NB4 (cell line): Measurements from ENCODE around the gene STX18.

Experiments used
- DNase-seq: peaks from one replicate; pipeline ENCODE4 v3.0.0; 2010; ENCODE audit warnings: low read depth
- H3K4me3 ChIP-seq: one replicate; pipeline ENCODE4 v1.5.1; 2011; ENCODE audit warnings: mild to moderate bottlenecking, low read depth, low read length, moderate library complexity
- MYC ChIP-seq: IDR thresholded peaks from 2 replicates; pipeline ENCODE4 v1.6.1; 2011; ENCODE audit warnings: low read depth, low read length
- POLR2A ChIP-seq: IDR thresholded peaks from 2 replicates; pipeline ENCODE4 v1.6.1; 2011; ENCODE audit warnings: mild to moderate bottlenecking; ENCODE audit not compliant: insufficient read length; ENCODE audit errors: extremely low read depth
- TF ChIP-seq, protein P1 (sequence below): IDR thresholded peaks from one replicate; pipeline ENCODE4 v1.5.1; 2012; ENCODE audit warnings: low read depth, low read length
- TF ChIP-seq, protein P2 (sequence below): IDR thresholded peaks from 2 replicates; pipeline ENCODE4 v1.6.1; 2011; ENCODE audit warnings: low read depth, low read length

The STX18 gene

GRCh38 chr4:4437798-4438470, 103.9 kb downstream of the STX18 start:
- DNase-seq: no peak
- H3K4me3 ChIP-seq: no peak overlapping the region
- TF ChIP-seq POLR2A (no peak), MYC (no peak)
- TF ChIP-seq, protein P1, sequence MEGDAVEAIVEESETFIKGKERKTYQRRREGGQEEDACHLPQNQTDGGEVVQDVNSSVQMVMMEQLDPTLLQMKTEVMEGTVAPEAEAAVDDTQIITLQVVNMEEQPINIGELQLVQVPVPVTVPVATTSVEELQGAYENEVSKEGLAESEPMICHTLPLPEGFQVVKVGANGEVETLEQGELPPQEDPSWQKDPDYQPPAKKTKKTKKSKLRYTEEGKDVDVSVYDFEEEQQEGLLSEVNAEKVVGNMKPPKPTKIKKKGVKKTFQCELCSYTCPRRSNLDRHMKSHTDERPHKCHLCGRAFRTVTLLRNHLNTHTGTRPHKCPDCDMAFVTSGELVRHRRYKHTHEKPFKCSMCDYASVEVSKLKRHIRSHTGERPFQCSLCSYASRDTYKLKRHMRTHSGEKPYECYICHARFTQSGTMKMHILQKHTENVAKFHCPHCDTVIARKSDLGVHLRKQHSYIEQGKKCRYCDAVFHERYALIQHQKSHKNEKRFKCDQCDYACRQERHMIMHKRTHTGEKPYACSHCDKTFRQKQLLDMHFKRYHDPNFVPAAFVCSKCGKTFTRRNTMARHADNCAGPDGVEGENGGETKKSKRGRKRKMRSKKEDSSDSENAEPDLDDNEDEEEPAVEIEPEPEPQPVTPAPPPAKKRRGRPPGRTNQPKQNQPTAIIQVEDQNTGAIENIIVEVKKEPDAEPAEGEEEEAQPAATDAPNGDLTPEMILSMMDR: no peak
- TF ChIP-seq, protein P2, sequence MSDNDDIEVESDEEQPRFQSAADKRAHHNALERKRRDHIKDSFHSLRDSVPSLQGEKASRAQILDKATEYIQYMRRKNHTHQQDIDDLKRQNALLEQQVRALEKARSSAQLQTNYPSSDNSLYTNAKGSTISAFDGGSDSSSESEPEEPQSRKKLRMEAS: no peak

- no peak overlapping the region for H3K4me3 ChIP-seq
- TF ChIP-seq MYC: no peak
- TF ChIP-seq POLR2A: no peak
- TF ChIP-seq, protein P2: no peak
- TF ChIP-seq, protein P1: no peak
- no peak for DNase-seq
These were observed 105.5 kb downstream of the STX18 start for GRCh38 chr4:4436244-4436823.

- TF ChIP-seq, protein P2: no peak
- TF ChIP-seq POLR2A: no peak
- no peak for TF ChIP-seq MYC
- TF ChIP-seq, protein P1: no peak
- no peak overlapping the region for H3K4me3 ChIP-seq
- DNase-seq: no peak
These were observed 107.9 kb downstream of the STX18 start for GRCh38 chr4:4433941-4434340.

GRCh38 chr4:4432341-4433125, 109.3 kb downstream of the STX18 start:
- no peak overlapping the region for H3K4me3 ChIP-seq
- DNase-seq: no peak
- TF ChIP-seq MYC (no peak), POLR2A (no peak)
- TF ChIP-seq, protein P1: no peak
- TF ChIP-seq, protein P2: no peak

DNA sequence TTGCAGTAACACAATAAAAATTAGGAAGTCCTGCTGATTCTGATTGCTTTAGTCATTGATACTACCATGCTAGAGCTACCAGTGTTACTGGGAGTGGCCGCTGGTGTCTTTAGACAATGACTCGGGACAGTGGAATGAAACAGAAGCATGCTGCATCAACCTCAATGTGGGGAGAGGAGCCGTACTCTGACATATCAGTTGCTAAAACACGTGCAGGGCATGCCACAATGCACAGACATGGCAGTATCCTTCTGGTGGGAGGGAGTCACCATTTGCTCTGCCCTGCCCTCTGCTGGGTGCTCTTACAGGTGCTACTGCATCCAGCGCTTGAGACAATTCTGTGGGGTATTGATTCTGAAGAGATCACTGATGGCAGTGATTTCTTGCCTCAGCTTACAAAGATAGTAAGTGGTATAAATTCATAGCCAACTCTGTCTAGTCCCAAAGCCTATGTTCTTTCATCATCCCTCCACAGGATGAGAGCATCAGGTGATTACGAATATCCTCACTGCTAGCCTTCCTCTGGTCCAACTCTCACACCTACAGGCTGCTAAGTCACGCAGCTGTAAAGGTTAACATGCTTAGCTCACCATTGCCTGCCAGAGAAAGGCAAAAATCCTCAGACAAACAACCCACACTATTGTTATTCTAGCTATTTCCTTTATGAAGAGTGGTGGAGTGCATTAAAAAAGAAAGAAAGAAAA, 111.2 kb downstream of the STX18 start:
- DNase-seq: peak; percentile 64
- H3K4me3 ChIP-seq: no peak overlapping the region
- TF ChIP-seq, protein P2: peak; percentile 90
- TF ChIP-seq MYC (peak; percentile 68), POLR2A (no peak)
- TF ChIP-seq, protein P1: peak; percentile 95
